Nephron (organoid): ENCODE data around the gene SRD5A3.
A peak's percentile ranks its signal among the peaks of the same experiment; 100 is the strongest.

Experiments used
- H3K27ac Mint-ChIP-seq, 3 experiments: 2 replicates each; pipeline ENCODE4 v1.8.0; 2020; ENCODE audit warnings: mixed read lengths in 3 of 3, mild to moderate bottlenecking in 2 of 3, moderate library complexity in 1 of 3
- H3K27me3 Mint-ChIP-seq: 2 replicates; pipeline ENCODE4 v1.8.0; 2021; ENCODE audit warnings: low read depth, mild to moderate bottlenecking, moderate library complexity, mixed read lengths
- H3K36me3 Mint-ChIP-seq: 2 replicates; pipeline ENCODE4 v1.8.0; 2020; ENCODE audit warnings: low read depth, mixed read lengths
- H3K4me1 Mint-ChIP-seq: 2 replicates; pipeline ENCODE4 v1.8.0; 2020; ENCODE audit warnings: mixed read lengths
- H3K4me3 Mint-ChIP-seq, 3 experiments: 2 replicates each; pipeline ENCODE4 v1.8.0; 2020; ENCODE audit warnings: mild to moderate bottlenecking in 3 of 3, mixed read lengths in 3 of 3, moderate library complexity in 2 of 3
- H3K9me3 Mint-ChIP-seq: 2 replicates; pipeline ENCODE4 v1.8.0; 2020; ENCODE audit warnings: mixed read lengths
- TF ChIP-seq, protein P1 (sequence below), 3 experiments: fragments of 200-600 bp; sonication (generic); IDR thresholded peaks; one replicate each; pipeline ENCODE4 v1.5.0; 2021; ENCODE audit warnings: antibody characterized with exemption in 3 of 3; ENCODE audit not compliant: unreplicated experiment in 3 of 3

Gene SRD5A3

DNA sequence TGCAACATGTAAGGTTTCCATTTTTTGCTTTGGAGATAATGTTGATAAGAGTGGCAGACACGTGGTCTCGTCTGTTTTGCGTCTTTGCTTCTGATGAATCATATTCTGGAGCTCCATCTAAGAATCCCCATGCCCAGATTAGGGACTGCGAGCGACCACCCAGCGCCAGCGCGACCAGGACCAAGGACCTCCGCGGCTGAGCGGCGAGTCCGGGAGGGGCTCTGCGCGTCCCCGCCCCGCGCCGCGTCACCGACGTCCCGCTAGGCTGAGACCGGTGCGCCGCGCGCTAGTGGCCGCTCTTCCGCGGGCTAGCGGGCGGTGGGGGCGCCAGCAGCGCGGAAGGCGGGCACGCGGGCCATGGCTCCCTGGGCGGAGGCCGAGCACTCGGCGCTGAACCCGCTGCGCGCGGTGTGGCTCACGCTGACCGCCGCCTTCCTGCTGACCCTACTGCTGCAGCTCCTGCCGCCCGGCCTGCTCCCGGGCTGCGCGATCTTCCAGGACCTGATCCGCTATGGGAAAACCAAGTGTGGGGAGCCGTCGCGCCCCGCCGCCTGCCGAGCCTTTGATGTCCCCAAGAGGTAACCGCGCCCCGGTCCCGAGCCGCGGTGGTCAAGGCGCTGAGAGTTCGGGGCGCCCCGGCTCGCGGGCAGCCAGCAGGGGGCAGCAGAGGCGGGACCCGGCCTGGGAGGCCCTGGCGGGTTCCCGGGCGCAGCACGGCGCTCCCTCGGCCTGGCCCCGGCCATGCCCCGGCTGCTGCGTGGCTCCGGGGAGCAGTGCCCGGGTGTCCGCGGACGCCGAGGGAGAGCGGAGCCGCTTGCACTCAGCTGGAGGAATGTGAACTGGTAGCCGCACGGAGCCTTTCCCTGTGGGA lies at the start of gene SRD5A3:
TSS of gene SRD5A3 (plus strand) at position 263 of the 871 bp plus-strand sequence. CDS start at position 358, 95 bp downstream.
- peak within 1 kb of the TSS; percentile 61 to 95 (median 94) for H3K27ac Mint-ChIP-seq
- peaks cover 5% of the 10 kb centered on the region for H3K27me3 Mint-ChIP-seq
- TF ChIP-seq, protein P1, sequence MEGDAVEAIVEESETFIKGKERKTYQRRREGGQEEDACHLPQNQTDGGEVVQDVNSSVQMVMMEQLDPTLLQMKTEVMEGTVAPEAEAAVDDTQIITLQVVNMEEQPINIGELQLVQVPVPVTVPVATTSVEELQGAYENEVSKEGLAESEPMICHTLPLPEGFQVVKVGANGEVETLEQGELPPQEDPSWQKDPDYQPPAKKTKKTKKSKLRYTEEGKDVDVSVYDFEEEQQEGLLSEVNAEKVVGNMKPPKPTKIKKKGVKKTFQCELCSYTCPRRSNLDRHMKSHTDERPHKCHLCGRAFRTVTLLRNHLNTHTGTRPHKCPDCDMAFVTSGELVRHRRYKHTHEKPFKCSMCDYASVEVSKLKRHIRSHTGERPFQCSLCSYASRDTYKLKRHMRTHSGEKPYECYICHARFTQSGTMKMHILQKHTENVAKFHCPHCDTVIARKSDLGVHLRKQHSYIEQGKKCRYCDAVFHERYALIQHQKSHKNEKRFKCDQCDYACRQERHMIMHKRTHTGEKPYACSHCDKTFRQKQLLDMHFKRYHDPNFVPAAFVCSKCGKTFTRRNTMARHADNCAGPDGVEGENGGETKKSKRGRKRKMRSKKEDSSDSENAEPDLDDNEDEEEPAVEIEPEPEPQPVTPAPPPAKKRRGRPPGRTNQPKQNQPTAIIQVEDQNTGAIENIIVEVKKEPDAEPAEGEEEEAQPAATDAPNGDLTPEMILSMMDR (IDR thresholded peaks at IDR 0.05; ENCODE audit: unreplicated experiment in 3 of 3), result peak; percentile 95 to 99 (median 96)
- no peaks in the 10 kb centered on the region for H3K9me3 Mint-ChIP-seq
- H3K4me3 Mint-ChIP-seq, result peak within 1 kb of the TSS; percentile 91
- no peaks in the 10 kb centered on the region for H3K36me3 Mint-ChIP-seq
- peaks cover 20% of the 10 kb centered on the region for H3K4me1 Mint-ChIP-seq

- Mint-ChIP-seq H3K4me3 (no peak overlapping the region), H3K36me3 (no peaks in the 10 kb centered on the region), H3K9me3 (peaks cover 3% of the 10 kb centered on the region), H3K4me1 (peaks cover 16% of the 10 kb centered on the region), H3K27ac (no peak overlapping the region), H3K27me3 (no peaks in the 10 kb centered on the region)
- TF ChIP-seq, protein P1 (IDR thresholded peaks at IDR 0.05; ENCODE audit: unreplicated experiment in 3 of 3), result no peak
These were observed 48.7 kb upstream of the SRD5A3 start for GRCh38 chr4:55297346-55297745.

DNA sequence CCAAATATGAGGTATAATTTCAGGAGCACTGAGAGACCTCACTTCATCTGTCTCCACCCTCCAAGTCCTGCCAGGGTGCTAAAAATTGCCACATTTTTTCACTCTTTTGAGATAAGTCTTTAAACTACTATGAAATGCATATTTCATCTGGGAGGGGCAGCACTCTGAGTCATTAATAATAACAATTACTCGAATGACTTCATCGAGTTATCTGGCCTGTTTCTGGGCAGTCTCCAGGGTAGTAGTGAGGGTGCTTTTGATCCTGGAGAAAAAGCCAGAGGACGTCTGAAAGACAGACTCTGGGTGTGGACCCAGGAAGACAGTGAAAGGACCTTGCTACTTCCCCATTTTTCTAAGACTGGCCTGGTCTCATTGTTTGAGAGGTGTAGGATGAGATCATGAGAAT lies 42.3 kb upstream of the SRD5A3 start:
- TF ChIP-seq, protein P1 (IDR thresholded peaks at IDR 0.05; ENCODE audit: unreplicated experiment in 3 of 3), result no peak
- no peaks in the 10 kb centered on the region for H3K4me1 Mint-ChIP-seq
- peaks cover 6% of the 10 kb centered on the region for H3K9me3 Mint-ChIP-seq
- H3K4me3 Mint-ChIP-seq, result no peak overlapping the region
- H3K27me3 Mint-ChIP-seq, result peaks cover 7% of the 10 kb centered on the region
- no peaks in the 10 kb centered on the region for H3K36me3 Mint-ChIP-seq
- no peak overlapping the region for H3K27ac Mint-ChIP-seq

DNA sequence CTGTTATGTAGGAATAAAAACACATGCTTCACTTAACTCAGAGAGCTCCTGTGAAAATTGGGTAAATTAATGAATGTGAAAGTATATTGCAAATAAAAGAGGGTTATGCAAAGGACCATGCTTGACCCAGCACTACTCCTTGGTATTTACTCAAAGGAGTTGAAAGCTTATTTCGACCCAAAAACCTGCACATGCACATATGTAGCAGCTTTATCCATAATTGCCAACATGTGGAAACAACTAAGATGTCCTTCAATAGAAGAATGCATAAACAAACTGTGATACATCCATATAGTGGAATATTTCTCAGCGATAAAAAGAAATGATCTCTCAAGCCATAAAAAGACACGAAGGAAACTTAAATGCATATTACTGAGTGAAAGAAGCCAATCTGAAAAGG lies 41.7 kb upstream of the SRD5A3 start:
- Mint-ChIP-seq H3K9me3 (peaks cover 2% of the 10 kb centered on the region), H3K27ac (no peak overlapping the region), H3K36me3 (no peaks in the 10 kb centered on the region), H3K4me1 (no peaks in the 10 kb centered on the region), H3K27me3 (peaks cover 7% of the 10 kb centered on the region), H3K4me3 (no peak overlapping the region)
- TF ChIP-seq, protein P1 (IDR thresholded peaks at IDR 0.05; ENCODE audit: unreplicated experiment in 3 of 3), result no peak

DNA sequence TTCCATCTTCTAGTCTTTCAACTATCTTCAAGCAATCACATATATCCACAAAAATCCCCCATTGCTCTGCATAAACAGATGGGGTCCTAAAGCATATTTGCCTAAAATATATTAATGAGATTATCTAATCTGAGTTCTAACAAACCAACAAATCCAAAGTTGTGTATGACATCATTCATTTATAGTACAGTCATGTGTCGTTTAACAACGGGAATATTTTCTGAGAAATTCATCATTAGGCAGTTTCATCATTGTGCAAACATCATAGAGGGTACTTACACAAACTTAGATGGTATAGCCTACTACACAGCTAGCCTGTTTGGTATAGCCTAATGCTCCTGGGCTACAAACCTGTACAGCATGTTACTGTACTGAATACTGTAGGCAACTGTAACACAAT lies 38.0 kb upstream of the SRD5A3 start:
- H3K4me3 Mint-ChIP-seq, result no peak overlapping the region
- H3K27ac Mint-ChIP-seq, result no peak overlapping the region
- H3K9me3 Mint-ChIP-seq, result peaks cover 2% of the 10 kb centered on the region
- TF ChIP-seq, protein P1 (IDR thresholded peaks at IDR 0.05; ENCODE audit: unreplicated experiment in 3 of 3), result no peak
- H3K36me3 Mint-ChIP-seq, result no peaks in the 10 kb centered on the region
- H3K4me1 Mint-ChIP-seq, result no peaks in the 10 kb centered on the region
- peaks cover 7% of the 10 kb centered on the region for H3K27me3 Mint-ChIP-seq
